Measurements from ENCODE around the gene TRPV5.

GRCh38 chr7:142863891-142864685 lies 69.5 kb downstream of the TRPV5 start:
- TF ChIP-seq CTCF (IDR thresholded peaks at IDR 0.05; ENCODE audit: low read depth, low read length, missing input control) (no peak), RAD21 (IDR thresholded peaks at IDR 0.05) (no peak), ZBTB33 (IDR thresholded peaks at IDR 0.05) (no peak)

Measured in liver (tissue), 3 donors.